IMR-90 (cell line): ENCODE measurements around the gene IGF1R.

ENCODE experiments used
- BHLHE40 ChIP-seq: fragments of 150-350 bp; IDR thresholded peaks from 2 replicates; pipeline ENCODE4 v1.6.1; 2016; ENCODE audit warnings: mild to moderate bottlenecking, low read depth, low read length
- CTCF ChIP-seq: conservative IDR thresholded peaks from 2 replicates; pipeline ENCODE4 v1.5.1; 2012; ENCODE audit warnings: mild to moderate bottlenecking, low read depth, low read length, improper control_type of control experiment
- FOS ChIP-seq: fragments of 150-350 bp; IDR thresholded peaks from 2 replicates; pipeline ENCODE4 v1.6.1; 2016; ENCODE audit warnings: low read depth, low read length
- MAZ ChIP-seq: IDR thresholded peaks from 2 replicates; pipeline ENCODE4 v1.6.1; 2012; ENCODE audit warnings: low read depth, mild to moderate bottlenecking, low read length, improper control_type of control experiment, moderate library complexity, borderline replicate concordance
- MXI1 ChIP-seq: IDR thresholded peaks from 2 replicates; pipeline ENCODE4 v1.6.1; 2012; ENCODE audit warnings: low read depth, mild to moderate bottlenecking, low read length, moderate library complexity, borderline replicate concordance
- NFE2L2 ChIP-seq: fragments of 150-350 bp; IDR thresholded peaks from 2 replicates; pipeline ENCODE4 v1.6.1; 2016; ENCODE audit warnings: low read depth, mild to moderate bottlenecking, low read length
- POLR2A ChIP-seq: IDR thresholded peaks from 2 replicates; pipeline ENCODE4 v1.6.1; 2012; ENCODE audit warnings: mild to moderate bottlenecking, low read depth, low read length
- RAD21 ChIP-seq: IDR thresholded peaks from 2 replicates; pipeline ENCODE4 v1.6.1; 2012; ENCODE audit warnings: low read length, improper control_type of control experiment
- RFX5 ChIP-seq: IDR thresholded peaks from 2 replicates; pipeline ENCODE4 v1.8.0; 2012; ENCODE audit warnings: low read depth, mild to moderate bottlenecking, low read length, moderate library complexity

- TF ChIP-seq RFX5 (no peak), CTCF (no peak), BHLHE40 (no peak), POLR2A (no peak), RAD21 (no peak), MAZ (no peak), NFE2L2 (no peak), MXI1 (no peak), FOS (no peak)
Observed at GRCh38 chr15:98765610-98766009, 117.3 kb downstream of the IGF1R start.
